PFSK-1 (cell line): ENCODE data around the gene CNTNAP2.

Experiments
- FOXP2 ChIP-seq: optimal IDR thresholded peaks from 2 replicates; pipeline ENCODE3; 2011; ENCODE audit warnings: borderline replicate concordance, control low read depth, inconsistent platforms; ENCODE audit not compliant: insufficient read depth; ENCODE audit errors: extremely low read length, extremely low read depth
- POLR2AphosphoS5 ChIP-seq: IDR thresholded peaks from 2 replicates; pipeline ENCODE4 v1.6.1; 2012; ENCODE audit warnings: low read depth, mild to moderate bottlenecking, control low read depth, low read length, moderate library complexity
- REST ChIP-seq, 2 experiments: IDR thresholded peaks; 2 replicates each; pipeline versions ENCODE4 v1.6.1 to v1.8.0; 2011 to 2012; ENCODE audit warnings: low read depth in 2 of 2, low read length in 2 of 2, control low read depth in 1 of 2, inconsistent platforms in 1 of 2, mild to moderate bottlenecking in 1 of 2, moderate library complexity in 1 of 2; ENCODE audit not compliant: insufficient read depth in 1 of 2
- SIN3A ChIP-seq: IDR thresholded peaks from 2 replicates; pipeline ENCODE4 v1.6.1; 2012; ENCODE audit warnings: mild to moderate bottlenecking, low read length, moderate library complexity, borderline replicate concordance; ENCODE audit not compliant: insufficient read depth
- TAF1 ChIP-seq: IDR thresholded peaks from 2 replicates; pipeline ENCODE4 v1.6.1; 2012; ENCODE audit warnings: low read length, control low read depth, borderline replicate concordance; ENCODE audit not compliant: insufficient read depth

Gene CNTNAP2

GRCh38 chr7:148021507-148022045, 1905.0 kb downstream of the CNTNAP2 start:
- TF ChIP-seq TAF1 (no peak), REST (IDR thresholded peaks at IDR 0.05; ENCODE audit: insufficient read depth in 1 of 2, low read depth in 2 of 2, low read length in 2 of 2) (no peak), POLR2AphosphoS5 (no peak), SIN3A (no peak), FOXP2 (no peak)

- TF ChIP-seq POLR2AphosphoS5 (no peak), REST (IDR thresholded peaks at IDR 0.05; ENCODE audit: insufficient read depth in 1 of 2, low read depth in 2 of 2, low read length in 2 of 2) (no peak), TAF1 (no peak), FOXP2 (no peak), SIN3A (no peak)
Measured at GRCh38 chr7:148022832-148023231, 1906.2 kb downstream of the CNTNAP2 start.

- TF ChIP-seq REST (IDR thresholded peaks at IDR 0.05; ENCODE audit: insufficient read depth in 1 of 2, low read depth in 2 of 2, low read length in 2 of 2) (no peak), SIN3A (no peak), POLR2AphosphoS5 (no peak), FOXP2 (no peak), TAF1 (no peak)
Measured at GRCh38 chr7:148026713-148027112, 1910.1 kb downstream of the CNTNAP2 start.

- TF ChIP-seq FOXP2, result no peak
- TF ChIP-seq REST (IDR thresholded peaks at IDR 0.05; ENCODE audit: insufficient read depth in 1 of 2, low read depth in 2 of 2, low read length in 2 of 2), result no peak
- no peak for TF ChIP-seq TAF1
- TF ChIP-seq POLR2AphosphoS5, result no peak
- TF ChIP-seq SIN3A, result no peak
Measured at GRCh38 chr7:148028165-148028564, 1911.6 kb downstream of the CNTNAP2 start.

GRCh38 chr7:148031019-148031418, 1914.4 kb downstream of the CNTNAP2 start:
- no peak for TF ChIP-seq POLR2AphosphoS5
- TF ChIP-seq TAF1, result no peak
- no peak for TF ChIP-seq REST (IDR thresholded peaks at IDR 0.05; ENCODE audit: insufficient read depth in 1 of 2, low read depth in 2 of 2, low read length in 2 of 2)
- no peak for TF ChIP-seq SIN3A
